CD4-positive, alpha-beta T cell (primary cell): ENCODE data around the gene RAD9A. TPM values are rescaled to one million over a fixed set of nuclear protein-coding genes. Genes with fewer than 3 reads are reported as not detected.
A peak's percentile ranks its signal among the peaks of the same experiment; 100 is the strongest.

ENCODE experiments used
- ATAC-seq: fragments of 200-7000 bp; cut with Tn5 transposase; one replicate; pipeline ENCODE4 v1.10.0; 2022; ENCODE audit warnings: mild to moderate bottlenecking; ENCODE audit not compliant: poor library complexity
- CTCF ChIA-PET: fragments of 350-600 bp; sonication (Branson Sonifier 250); formaldehyde crosslinking; loops from one replicate; lab custom pipeline; 2021; ENCODE audit warnings: antibody characterized with exemption, inconsistent platforms; lab: Charles Lee
- POLR2A ChIA-PET: fragments of 350-600 bp; sonication (Branson Sonifier 250); formaldehyde crosslinking; loops from one replicate; lab custom pipeline; 2021; ENCODE audit warnings: antibody characterized with exemption, inconsistent platforms; lab: Charles Lee
- DNase-seq, 14 experiments: peaks; one replicate each; pipeline ENCODE4 v3.0.0-alpha.2; 2013 to 2020; ENCODE audit warnings: mixed read lengths in 2 of 14
- H3K27ac ChIP-seq, 2 donors: one replicate each; pipeline versions ENCODE4 v1.5.1 to v1.7.0; 2013; ENCODE audit warnings: low read length in 2 of 2, low read depth in 1 of 2, mild to moderate bottlenecking in 1 of 2
- H3K27me3 ChIP-seq, 2 experiments: 1 replicate in 1 of 2; 2 replicates in 1 of 2; pipeline versions ENCODE4 v1.6.1 to v1.7.0; 2013; ENCODE audit warnings: low read length in 2 of 2, control low read depth in 1 of 2, mild to moderate bottlenecking in 1 of 2, moderate library complexity in 1 of 2; ENCODE audit not compliant: insufficient read depth in 2 of 2, control insufficient read depth in 1 of 2
- H3K36me3 ChIP-seq: one replicate; pipeline ENCODE4 v1.6.1; 2013; ENCODE audit warnings: low read length, control low read depth; ENCODE audit not compliant: insufficient read depth
- H3K4me1 ChIP-seq: one replicate; pipeline ENCODE4 v1.6.1; 2013; ENCODE audit warnings: low read length, control low read depth; ENCODE audit not compliant: insufficient read depth
- H3K4me3 ChIP-seq: one replicate; pipeline ENCODE4 v1.5.1; 2013; ENCODE audit warnings: mild to moderate bottlenecking, low read length, moderate library complexity
- H3K9me3 ChIP-seq, 2 experiments: 1 replicate in 1 of 2; 2 replicates in 1 of 2; pipeline versions ENCODE4 v1.6.1 to v1.7.0; 2013; ENCODE audit warnings: low read length in 2 of 2, mild to moderate bottlenecking in 2 of 2, control low read depth in 1 of 2, moderate library complexity in 1 of 2; ENCODE audit not compliant: control insufficient read depth in 1 of 2, insufficient read depth in 1 of 2
- H3K27ac Mint-ChIP-seq: one replicate; pipeline ENCODE4 v1.8.0; 2020; ENCODE audit warnings: mixed read lengths
- H3K27me3 Mint-ChIP-seq: one replicate; pipeline ENCODE4 v1.8.0; 2021; ENCODE audit warnings: mixed read lengths
- H3K36me3 Mint-ChIP-seq: one replicate; pipeline ENCODE4 v1.8.0; 2021; ENCODE audit warnings: low read depth, mixed read lengths
- H3K4me1 Mint-ChIP-seq: one replicate; pipeline ENCODE4 v1.8.0; 2021; ENCODE audit warnings: low read depth, mixed read lengths
- H3K4me3 Mint-ChIP-seq: one replicate; pipeline ENCODE4 v1.8.0; 2020; ENCODE audit warnings: mild to moderate bottlenecking, mixed read lengths
- H3K9me3 Mint-ChIP-seq: one replicate; pipeline ENCODE4 v1.8.0; 2020; ENCODE audit warnings: mixed read lengths
- intact Hi-C, 2 experiments: fragments of 100-400 bp; cut with DNase I in 1 of 2; cut with micrococcal nuclease in 1 of 2; formaldehyde crosslinking; loops; one replicate each; pipeline versions ENCODE4 v1.15.1 to v1.9.0; 2023 to 2025; cut with DNase I, micrococcal nuclease
- total RNA-seq, 174 experiments: library from RNA in 2 of 174; stranded (reverse) in 2 of 174; gene quantifications; one replicate each; pipeline ENCODE4 v1.2.3 and lab custom pipeline; 2021 to 2026
- TF ChIP-seq, protein P1 (sequence below): fragments of 200-600 bp; IDR thresholded peaks from one replicate; pipeline ENCODE4 v1.8.0; 2022; ENCODE audit warnings: antibody characterized with exemption, mild to moderate bottlenecking

The RAD9A gene
- total RNA-seq, 2 experiments from 2014 or later, result 19.3 to 20.3 TPM

DNA sequence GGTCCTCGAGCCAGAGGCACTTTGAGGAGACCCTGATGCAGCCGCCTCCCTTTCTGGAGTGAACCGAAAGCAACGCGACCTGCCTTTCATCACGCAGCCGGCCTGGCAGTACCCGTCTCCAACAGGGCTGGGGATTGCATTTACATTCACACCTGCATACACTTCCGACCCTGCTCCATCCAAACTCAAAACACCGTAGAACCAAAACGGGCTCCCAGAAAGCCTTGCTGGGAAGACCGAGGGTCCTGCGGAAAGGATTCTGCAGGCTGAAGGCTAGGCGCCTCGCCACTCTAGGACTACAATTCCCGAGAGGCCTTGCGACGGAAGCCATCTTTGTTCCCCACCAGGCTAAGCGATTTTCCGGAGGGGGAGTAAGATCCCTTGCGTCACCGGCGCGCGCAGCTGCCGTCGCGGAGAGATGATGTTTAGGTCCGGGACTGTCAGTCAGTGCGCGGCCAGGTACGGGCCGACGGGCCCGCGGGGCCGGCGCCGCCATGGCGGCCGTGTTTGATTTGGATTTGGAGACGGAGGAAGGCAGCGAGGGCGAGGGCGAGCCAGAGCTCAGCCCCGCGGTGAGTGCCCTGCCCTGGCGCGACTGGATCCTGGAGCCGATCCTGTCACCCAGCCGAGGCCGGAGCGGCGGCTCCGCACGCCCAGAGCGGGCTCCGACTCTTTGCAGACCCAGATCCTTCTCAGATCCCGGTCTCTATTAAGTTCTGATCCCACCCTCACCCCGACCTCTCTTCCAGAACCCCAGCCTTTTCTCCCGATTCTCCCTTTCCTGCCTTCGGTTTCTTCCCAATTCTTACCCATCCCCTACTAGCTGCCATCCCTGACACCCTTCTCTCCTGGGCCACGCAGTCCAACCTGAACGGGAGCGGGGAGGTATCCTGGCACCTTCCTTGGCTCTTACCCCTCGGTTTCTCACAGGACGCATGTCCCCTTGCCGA lies 36.5 kb downstream of the RAD9A start, which contains the start of gene RPS6KB2:
TSS of gene RPS6KB2 (plus strand) at position 443 of the 950 bp plus-strand sequence. CDS start at position 495, 52 bp downstream.
- Histone ChIP-seq H3K36me3 (peaks cover 33% of the 10 kb centered on the region), H3K27ac (peak within 1 kb of the TSS; percentile 85 to 86), H3K27me3 (no peaks in the 10 kb centered on the region), H3K4me1 (peaks cover 60% of the 10 kb centered on the region), H3K4me3 (peak within 1 kb of the TSS; percentile 92), H3K9me3 (no peaks in the 10 kb centered on the region)
- TF ChIP-seq, protein P1, sequence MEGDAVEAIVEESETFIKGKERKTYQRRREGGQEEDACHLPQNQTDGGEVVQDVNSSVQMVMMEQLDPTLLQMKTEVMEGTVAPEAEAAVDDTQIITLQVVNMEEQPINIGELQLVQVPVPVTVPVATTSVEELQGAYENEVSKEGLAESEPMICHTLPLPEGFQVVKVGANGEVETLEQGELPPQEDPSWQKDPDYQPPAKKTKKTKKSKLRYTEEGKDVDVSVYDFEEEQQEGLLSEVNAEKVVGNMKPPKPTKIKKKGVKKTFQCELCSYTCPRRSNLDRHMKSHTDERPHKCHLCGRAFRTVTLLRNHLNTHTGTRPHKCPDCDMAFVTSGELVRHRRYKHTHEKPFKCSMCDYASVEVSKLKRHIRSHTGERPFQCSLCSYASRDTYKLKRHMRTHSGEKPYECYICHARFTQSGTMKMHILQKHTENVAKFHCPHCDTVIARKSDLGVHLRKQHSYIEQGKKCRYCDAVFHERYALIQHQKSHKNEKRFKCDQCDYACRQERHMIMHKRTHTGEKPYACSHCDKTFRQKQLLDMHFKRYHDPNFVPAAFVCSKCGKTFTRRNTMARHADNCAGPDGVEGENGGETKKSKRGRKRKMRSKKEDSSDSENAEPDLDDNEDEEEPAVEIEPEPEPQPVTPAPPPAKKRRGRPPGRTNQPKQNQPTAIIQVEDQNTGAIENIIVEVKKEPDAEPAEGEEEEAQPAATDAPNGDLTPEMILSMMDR, result no peak
- Mint-ChIP-seq H3K4me1 (peaks cover 34% of the 10 kb centered on the region), H3K9me3 (no peaks in the 10 kb centered on the region), H3K36me3 (peaks cover 42% of the 10 kb centered on the region), H3K27ac (peak within 1 kb of the TSS; percentile 96), H3K27me3 (no peaks in the 10 kb centered on the region), H3K4me3 (peak within 1 kb of the TSS; percentile 98)
- ATAC-seq, result peak; percentile 84
- DNase-seq, result peak; percentile 96 to 100 (median 99)
- intact Hi-C loops, result loop anchor here (1.0 to 2.0 kb wide), 5 partner anchors 28 to 78 kb away; partner anchors contain the start of genes PPP1CA (in 1 of the 2), RAD9A (in 1 of the 2) and TMEM134 (in 1 of the 2)
- ChIA-PET CTCF (interaction anchor here (1.5 kb wide), 1 partner anchor 46 kb away, joined by 5 read pairs; no protein-coding TSS in a partner anchor), POLR2A (interaction anchor here (0.6 to 17.7 kb wide), 13 partner anchors 9 to 1930 kb away, joined by 3 to 411 read pairs (median 7); partner anchors contain the start of genes AIP, CARNS1, CORO1B and MALAT1)

DNA sequence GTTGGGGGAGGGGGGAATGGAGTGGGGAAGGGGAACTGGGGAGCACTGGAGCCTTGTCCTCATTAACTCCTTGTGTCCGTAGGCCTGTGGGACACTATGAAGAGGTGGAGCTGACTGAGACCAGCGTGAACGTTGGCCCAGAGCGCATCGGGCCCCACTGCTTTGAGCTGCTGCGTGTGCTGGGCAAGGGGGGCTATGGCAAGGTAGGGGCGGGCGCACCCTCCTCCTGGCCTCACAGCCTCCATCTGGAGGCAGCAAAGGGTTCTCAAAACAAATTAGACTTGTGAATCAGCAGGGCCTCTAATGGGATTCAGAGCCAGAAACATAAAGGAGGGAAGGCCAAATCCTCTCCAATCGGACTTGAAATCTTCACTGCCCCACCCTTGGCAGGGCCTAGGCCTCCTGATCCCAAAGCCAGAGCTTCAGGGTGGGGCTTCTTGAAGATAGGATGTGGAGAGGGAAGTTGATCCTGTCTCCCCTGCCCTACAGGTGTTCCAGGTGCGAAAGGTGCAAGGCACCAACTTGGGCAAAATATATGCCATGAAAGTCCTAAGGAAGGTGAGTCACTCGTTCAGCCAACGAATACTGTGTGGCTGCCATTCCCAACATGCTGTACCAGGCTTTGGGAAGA lies 37.4 kb downstream of the RAD9A start:
- Histone ChIP-seq H3K36me3 (peaks cover 41% of the 10 kb centered on the region), H3K4me3 (peak overlapping the region; percentile 92), H3K27me3 (no peaks in the 10 kb centered on the region), H3K4me1 (peaks cover 67% of the 10 kb centered on the region), H3K9me3 (no peaks in the 10 kb centered on the region), H3K27ac (peak overlapping the region; percentile 85 to 86)
- H3K4me3 Mint-ChIP-seq, result peak overlapping the region; percentile 98
- no peaks in the 10 kb centered on the region for H3K9me3 Mint-ChIP-seq
- intact Hi-C loops, result loop anchor here in 1 of 2 experiments (2.0 kb wide), 2 partner anchors 28 to 78 kb away; partner anchors contain the start of gene PPP1CA
- ChIA-PET POLR2A (interaction anchor here (0.8 to 17.7 kb wide), 9 partner anchors 9 to 1930 kb away, joined by 3 to 411 read pairs (median 15); partner anchors contain the start of genes AIP, CARNS1, CORO1B and MALAT1), CTCF (interaction anchor here (1.5 kb wide), 1 partner anchor 47 kb away, joined by 5 read pairs; no protein-coding TSS in a partner anchor)
- ATAC-seq (no peak), DNase-seq (peak in 1 of 14 experiments; percentile 3)
- TF ChIP-seq, protein P1, result no peak
- no peaks in the 10 kb centered on the region for H3K27me3 Mint-ChIP-seq
- peaks cover 49% of the 10 kb centered on the region for H3K36me3 Mint-ChIP-seq
- peak overlapping the region; percentile 96 for H3K27ac Mint-ChIP-seq
- H3K4me1 Mint-ChIP-seq, result peaks cover 42% of the 10 kb centered on the region

DNA sequence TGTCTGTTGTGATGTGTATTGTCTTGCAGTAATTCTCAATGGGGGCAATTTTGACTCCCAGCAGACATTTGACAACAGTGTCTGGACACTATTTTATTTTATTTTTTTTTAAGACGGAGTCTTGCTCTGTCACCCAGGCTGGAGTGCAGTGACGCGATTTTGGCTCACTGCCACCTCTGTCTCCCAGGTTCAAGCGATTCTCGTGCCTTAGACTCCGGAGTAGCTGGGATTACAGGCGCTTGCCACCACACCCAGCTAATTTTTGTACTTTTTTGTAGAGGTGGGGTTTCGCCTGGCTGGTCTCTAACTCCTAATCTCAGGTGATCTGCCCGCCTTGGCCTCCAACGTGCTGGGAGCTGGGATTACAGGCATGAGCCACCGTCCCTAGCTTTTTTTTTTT lies 37.9 kb downstream of the RAD9A start:
- Mint-ChIP-seq H3K27ac (peak overlapping the region; percentile 96), H3K9me3 (no peaks in the 10 kb centered on the region), H3K4me3 (peak overlapping the region; percentile 98), H3K27me3 (no peaks in the 10 kb centered on the region), H3K36me3 (peaks cover 51% of the 10 kb centered on the region), H3K4me1 (peaks cover 45% of the 10 kb centered on the region)
- Histone ChIP-seq H3K27me3 (no peaks in the 10 kb centered on the region), H3K27ac (no peak overlapping the region), H3K4me3 (no peak overlapping the region), H3K9me3 (no peaks in the 10 kb centered on the region), H3K4me1 (peaks cover 70% of the 10 kb centered on the region), H3K36me3 (peaks cover 47% of the 10 kb centered on the region)
- intact Hi-C loops, result loop anchor here in 1 of 2 experiments (2.0 kb wide), 2 partner anchors 29 to 77 kb away; partner anchors contain the start of gene PPP1CA
- no peak for ATAC-seq
- no peak for DNase-seq
- TF ChIP-seq, protein P1, result no peak
- POLR2A ChIA-PET, result interaction anchor here (1.8 to 17.7 kb wide), 5 partner anchors 8 to 35 kb away, joined by 6 to 411 read pairs (median 82); partner anchors contain the start of genes CARNS1, CORO1B, PPP1CA and PTPRCAP
- CTCF ChIA-PET, result no interaction called here
